ENCODE results near the gene HOXB3.
A peak's percentile ranks its signal among the peaks of the same experiment; 100 is the strongest.

Gene HOXB3

GRCh38 chr17:48592577-48592976 lies 2.5 kb upstream of the HOXB3 start:
- Mint-ChIP-seq H3K27ac (peak overlapping the region; percentile 75), H3K4me3 (peak overlapping the region; percentile 75 to 80), H3K4me1 (peaks cover 36 to 57% of the 10 kb centered on the region in 2 donors), H3K36me3 (peaks cover 5 to 8% of the 10 kb centered on the region in 2 donors), H3K27me3 (peaks cover 88 to 97% of the 10 kb centered on the region in 2 donors), H3K9me3 (no peaks in the 10 kb centered on the region)
- ATAC-seq (replicated peaks) = peak; percentile 37 to 40
- no peak for DNase-seq

- Mint-ChIP-seq H3K36me3 (peaks cover 5 to 8% of the 10 kb centered on the region in 2 donors), H3K27ac (no peak overlapping the region), H3K4me3 (peak overlapping the region; percentile 75 to 80), H3K9me3 (no peaks in the 10 kb centered on the region), H3K4me1 (peaks cover 32 to 54% of the 10 kb centered on the region in 2 donors), H3K27me3 (peaks cover 88 to 97% of the 10 kb centered on the region in 2 donors)
- DNase-seq = no peak
- ATAC-seq (replicated peaks) = no peak
These were observed 2.0 kb upstream of the HOXB3 start for GRCh38 chr17:48592057-48592514.

- ATAC-seq (replicated peaks) = no peak
- Mint-ChIP-seq H3K4me3 (peak overlapping the region in 1 of 2 donors; percentile 75), H3K27me3 (peaks cover 88 to 97% of the 10 kb centered on the region in 2 donors), H3K4me1 (peaks cover 26 to 54% of the 10 kb centered on the region in 2 donors), H3K27ac (no peak overlapping the region), H3K36me3 (peaks cover 5 to 7% of the 10 kb centered on the region in 2 donors), H3K9me3 (no peaks in the 10 kb centered on the region)
- DNase-seq = no peak
These were observed 1.4 kb upstream of the HOXB3 start for GRCh38 chr17:48591255-48592056.

GRCh38 chr17:48590607-48591161 lies 643 bp upstream of the HOXB3 start:
- Mint-ChIP-seq H3K9me3 (no peaks in the 10 kb centered on the region), H3K27ac (peak overlapping the region; percentile 62), H3K4me3 (no peak overlapping the region), H3K36me3 (peaks cover 4% of the 10 kb centered on the region in 2 donors), H3K27me3 (peaks cover 90 to 97% of the 10 kb centered on the region in 2 donors), H3K4me1 (peaks cover 29 to 54% of the 10 kb centered on the region in 2 donors)
- DNase-seq (no peak), ATAC-seq (replicated peaks) (no peak)

- no peak for ATAC-seq (replicated peaks)
- Mint-ChIP-seq H3K4me1 (peaks cover 38 to 65% of the 10 kb centered on the region in 2 donors), H3K27me3 (peaks cover 95 to 99% of the 10 kb centered on the region in 2 donors)
These were observed 796 bp downstream of the HOXB3 start for GRCh38 chr17:48589060-48589830.

GRCh38 chr17:48588528-48588927 lies 1.5 kb downstream of the HOXB3 start:
- H3K4me3 Mint-ChIP-seq = no peak overlapping the region
- H3K27me3 Mint-ChIP-seq = peaks cover 95 to 99% of the 10 kb centered on the region in 2 donors
- no peak overlapping the region for H3K27ac Mint-ChIP-seq
- DNase-seq (no peak), ATAC-seq (replicated peaks) (no peak)
- H3K36me3 Mint-ChIP-seq = peaks cover 4% of the 10 kb centered on the region in 2 donors
- H3K9me3 Mint-ChIP-seq = no peaks in the 10 kb centered on the region
- H3K4me1 Mint-ChIP-seq = peaks cover 38 to 59% of the 10 kb centered on the region in 2 donors

More at GRCh38 chr17:48589060-48589830, 796 bp downstream of the HOXB3 start:
- Mint-ChIP-seq H3K9me3 (no peaks in the 10 kb centered on the region), H3K27ac (no peak overlapping the region), H3K4me3 (peak overlapping the region; percentile 46 to 68), H3K36me3 (peaks cover 4% of the 10 kb centered on the region in 2 donors)
- no peak for DNase-seq

GRCh38 chr17:48588074-48588415 lies 2.0 kb downstream of the HOXB3 start:
- peaks cover 34 to 55% of the 10 kb centered on the region in 2 donors for H3K4me1 Mint-ChIP-seq
- ATAC-seq (replicated peaks) (no peak), DNase-seq (no peak)
- H3K27ac Mint-ChIP-seq = no peak overlapping the region
- H3K36me3 Mint-ChIP-seq = peaks cover 4% of the 10 kb centered on the region in 2 donors
- H3K9me3 Mint-ChIP-seq = no peaks in the 10 kb centered on the region
- H3K4me3 Mint-ChIP-seq = no peak overlapping the region
- peaks cover 95 to 99% of the 10 kb centered on the region in 2 donors for H3K27me3 Mint-ChIP-seq

- Mint-ChIP-seq H3K27ac (no peak overlapping the region), H3K4me3 (no peak overlapping the region), H3K27me3 (peaks cover 97 to 99% of the 10 kb centered on the region in 2 donors), H3K9me3 (no peaks in the 10 kb centered on the region), H3K4me1 (peaks cover 31 to 55% of the 10 kb centered on the region in 2 donors), H3K36me3 (peaks cover 4% of the 10 kb centered on the region in 2 donors)
- no peak for ATAC-seq (replicated peaks)
- DNase-seq = no peak
These were observed 2.6 kb downstream of the HOXB3 start for GRCh38 chr17:48587276-48588073.

- Mint-ChIP-seq H3K27me3 (peaks cover 94 to 99% of the 10 kb centered on the region in 2 donors), H3K36me3 (peaks cover 4 to 5% of the 10 kb centered on the region in 2 donors), H3K4me1 (peaks cover 27 to 57% of the 10 kb centered on the region in 2 donors), H3K4me3 (peak overlapping the region; percentile 88), H3K9me3 (no peaks in the 10 kb centered on the region), H3K27ac (peak overlapping the region; percentile 10)
- ATAC-seq (replicated peaks) (no peak), DNase-seq (no peak)
These were observed 3.4 kb downstream of the HOXB3 start for GRCh38 chr17:48586355-48587258.

- DNase-seq = no peak
- peak overlapping the region; percentile 33 to 88 for H3K4me3 Mint-ChIP-seq
- H3K4me1 Mint-ChIP-seq = peaks cover 30 to 67% of the 10 kb centered on the region in 2 donors
- peaks cover 94 to 99% of the 10 kb centered on the region in 2 donors for H3K27me3 Mint-ChIP-seq
- no peak overlapping the region for H3K27ac Mint-ChIP-seq
- peaks cover 0 to 1% of the 10 kb centered on the region in 2 donors for H3K36me3 Mint-ChIP-seq
- no peaks in the 10 kb centered on the region for H3K9me3 Mint-ChIP-seq
- no peak for ATAC-seq (replicated peaks)
These were observed 5.8 kb downstream of the HOXB3 start for GRCh38 chr17:48584223-48584741.

GRCh38 chr17:48583708-48584222 lies 6.3 kb downstream of the HOXB3 start:
- Mint-ChIP-seq H3K4me3 (peak overlapping the region in 1 of 2 donors; percentile 33), H3K4me1 (peaks cover 34 to 71% of the 10 kb centered on the region in 2 donors), H3K27ac (no peak overlapping the region), H3K36me3 (peaks cover 0 to 1% of the 10 kb centered on the region in 2 donors), H3K27me3 (peaks cover 96 to 99% of the 10 kb centered on the region in 2 donors), H3K9me3 (no peaks in the 10 kb centered on the region)
- no peak for ATAC-seq (replicated peaks)
- DNase-seq = no peak

- Mint-ChIP-seq H3K36me3 (peaks cover 0 to 4% of the 10 kb centered on the region in 2 donors), H3K4me3 (peak overlapping the region; percentile 68 to 79), H3K27ac (peak overlapping the region; percentile 82), H3K4me1 (peaks cover 36 to 74% of the 10 kb centered on the region in 2 donors), H3K27me3 (peaks cover 88 to 95% of the 10 kb centered on the region in 2 donors), H3K9me3 (no peaks in the 10 kb centered on the region)
- ATAC-seq (replicated peaks) = no peak
- DNase-seq = no peak
These were observed 7.3 kb downstream of the HOXB3 start for GRCh38 chr17:48582750-48583069.
